Measurements from ENCODE around the gene NUDT11.
"Not testable (repeated sequence)": the region's sequence is repeated elsewhere in the genome, so short reads cannot be mapped to it uniquely, and the experiment has no call there.

The NUDT11 gene

GRCh38 chrX:51484616-51485015 is 11.8 kb downstream of the NUDT11 start:
- DNase-seq (ENCODE audit: low read depth), result no peak
- in situ Hi-C loops (cut with HindIII; ENCODE audit: low sequenced_read_pairs), result no loop called here
- TF ChIP-seq CTCF (IDR thresholded peaks at IDR 0.05; ENCODE audit: low read depth, low read length, missing control alignments), result no peak
- no peak overlapping the region for H3K4me3 ChIP-seq (ENCODE audit: low read depth, low read length)

- in situ Hi-C loops (cut with HindIII; ENCODE audit: low sequenced_read_pairs); DNase-seq (ENCODE audit: low read depth); H3K4me3 ChIP-seq (ENCODE audit: low read depth, low read length): not testable (repeated sequence)
Measured at GRCh38 chrX:51482411-51482810, 14.0 kb downstream of the NUDT11 start.

- in situ Hi-C loops (cut with HindIII; ENCODE audit: low sequenced_read_pairs), result no loop called here
- H3K4me3 ChIP-seq (ENCODE audit: low read depth, low read length), result no peak overlapping the region
- no peak for DNase-seq (ENCODE audit: low read depth)
- no peak for TF ChIP-seq CTCF (IDR thresholded peaks at IDR 0.05; ENCODE audit: low read depth, low read length, missing control alignments)
Measured at GRCh38 chrX:51476930-51477329, 19.5 kb downstream of the NUDT11 start.

GRCh38 chrX:51463322-51463721 is 33.1 kb downstream of the NUDT11 start:
- in situ Hi-C loops (cut with HindIII; ENCODE audit: low sequenced_read_pairs), result no loop called here

GRCh38 chrX:51461053-51462044 is 35.0 kb downstream of the NUDT11 start:
- in situ Hi-C loops (cut with HindIII; ENCODE audit: low sequenced_read_pairs), result no loop called here
- peak; percentile 26 for DNase-seq (ENCODE audit: low read depth)

More at GRCh38 chrX:51463322-51463721, 33.1 kb downstream of the NUDT11 start:
- TF ChIP-seq CTCF (IDR thresholded peaks at IDR 0.05; ENCODE audit: low read depth, low read length, missing control alignments), result no peak
- no peak overlapping the region for H3K4me3 ChIP-seq (ENCODE audit: low read depth, low read length)
- no peak for DNase-seq (ENCODE audit: low read depth)

GRCh38 chrX:51459125-51459524 is 37.3 kb downstream of the NUDT11 start:
- in situ Hi-C loops (cut with HindIII; ENCODE audit: low sequenced_read_pairs), result no loop called here

More at GRCh38 chrX:51461053-51462044, 35.0 kb downstream of the NUDT11 start:
- H3K4me3 ChIP-seq (ENCODE audit: low read depth, low read length), result no peak overlapping the region
- TF ChIP-seq CTCF (IDR thresholded peaks at IDR 0.05; ENCODE audit: low read depth, low read length, missing control alignments), result peak; percentile 69

More at GRCh38 chrX:51459125-51459524, 37.3 kb downstream of the NUDT11 start:
- no peak overlapping the region for H3K4me3 ChIP-seq (ENCODE audit: low read depth, low read length)
- TF ChIP-seq CTCF (IDR thresholded peaks at IDR 0.05; ENCODE audit: low read depth, low read length, missing control alignments), result peak; percentile 31
- no peak for DNase-seq (ENCODE audit: low read depth)

Measured in astrocyte of the cerebellum (primary cell).